ENCODE data around the gene SAP30BP. TPM values are rescaled to one million over a fixed set of nuclear protein-coding genes. Genes with fewer than 3 reads are reported as not detected.

SAP30BP gene
- total and polyA plus RNA-seq, 2 donors (not counting 3 experiments of a cell fraction or from before 2014, with no cell fraction given) = 116 to 151 TPM

DNA sequence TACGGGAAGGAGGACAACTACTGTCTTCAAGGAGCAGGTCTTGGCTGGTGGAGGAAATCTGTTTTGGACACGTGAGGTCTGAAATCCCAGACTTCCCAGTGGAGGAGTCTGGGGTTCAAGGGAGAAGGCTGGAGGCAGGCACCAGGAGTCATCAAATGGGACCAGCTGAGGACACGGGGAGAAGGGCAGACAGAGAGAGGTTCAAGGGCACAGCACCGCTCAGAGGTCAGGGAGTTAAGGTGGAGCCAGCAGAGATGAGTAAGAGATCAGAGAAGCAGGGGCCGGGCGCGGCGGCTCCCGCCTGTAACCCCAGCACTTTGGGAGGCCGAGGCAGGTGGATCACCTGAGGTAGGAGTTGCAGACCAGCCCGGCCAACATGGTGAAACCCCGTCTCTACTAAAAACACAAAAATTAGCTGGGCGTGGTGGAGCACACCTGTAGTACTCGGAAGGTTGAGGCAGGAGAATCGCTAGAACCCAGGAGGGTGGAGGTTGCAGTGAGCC is 44.3 kb upstream of the SAP30BP start:
- intact Hi-C loops (cut with micrococcal nuclease) (no loop called here), dilution Hi-C loops (cut with MboI; ENCODE audit: extremely low pct_ligation_motif_present, low sequenced_read_pairs) (no loop called here)
- no peaks in the 10 kb centered on the region for H3K79me2 ChIP-seq (ENCODE audit: control insufficient read depth, insufficient read depth, low read length)
- FAIRE-seq (no peak), DNase-seq (ENCODE audit: low read depth, low spot score) (no peak)
- H2AFZ ChIP-seq (ENCODE audit: low read depth, low read length) = no peak overlapping the region
- H3K36me3 ChIP-seq (ENCODE audit: control insufficient read depth in 2 of 2, extremely low read depth in 1 of 2, insufficient read depth in 2 of 2, low read length in 2 of 2) = no peaks in the 10 kb centered on the region
- ChIA-PET POLR2A (no interaction called here), CTCF (interaction anchor here (1.6 to 16.3 kb wide), 5 partner anchors 10 to 125 kb away, joined by 3 to 625 read pairs (median 34); partner anchors contain the start of gene SMIM5)
- no peaks in the 10 kb centered on the region for H3K9me3 ChIP-seq (replicated peaks; ENCODE audit: control insufficient read depth, insufficient read depth, low read length)
- no peaks in the 10 kb centered on the region for H3K9me1 ChIP-seq (replicated peaks; ENCODE audit: control insufficient read depth, extremely low read depth, insufficient read depth, low read length)
- no peak overlapping the region for H3K9ac ChIP-seq (replicated peaks; ENCODE audit: extremely low read depth, insufficient read depth, low read length)
- BruUV-seq (replicated peaks) = no TSS peak
- no peak overlapping the region for H3K4me3 ChIP-seq (replicated peaks in 1 of 3; ENCODE audit: insufficient read depth in 1 of 3, low read depth in 1 of 3, low read length in 3 of 3)
- TF ChIP-seq MYC (IDR thresholded peaks at IDR 0.05; ENCODE audit: low read depth, low read length) (no peak), GATA2 (IDR thresholded peaks at IDR 0.05; ENCODE audit: insufficient read depth, insufficient read length, low read depth, low read length) (no peak), JUN (IDR thresholded peaks at IDR 0.05; ENCODE audit: borderline replicate concordance, insufficient read depth, insufficient read length, low read depth) (no peak)
- no peaks in the 10 kb centered on the region for H3K4me1 ChIP-seq (ENCODE audit: control insufficient read depth, extremely low read depth, insufficient read depth, low read length)
- H3K4me2 ChIP-seq (ENCODE audit: insufficient read depth, low read length) = no peak overlapping the region
- H3K27ac ChIP-seq (ENCODE audit: insufficient read depth, low read depth, low read length) = no peak overlapping the region
- H3K27me3 ChIP-seq (ENCODE audit: control insufficient read depth in 2 of 2, insufficient read depth in 2 of 2, low read length in 2 of 2) = no peaks in the 10 kb centered on the region
- H4K20me1 ChIP-seq (replicated peaks; ENCODE audit: control insufficient read depth, extremely low read depth, insufficient read depth, low read length) = no peaks in the 10 kb centered on the region

DNA sequence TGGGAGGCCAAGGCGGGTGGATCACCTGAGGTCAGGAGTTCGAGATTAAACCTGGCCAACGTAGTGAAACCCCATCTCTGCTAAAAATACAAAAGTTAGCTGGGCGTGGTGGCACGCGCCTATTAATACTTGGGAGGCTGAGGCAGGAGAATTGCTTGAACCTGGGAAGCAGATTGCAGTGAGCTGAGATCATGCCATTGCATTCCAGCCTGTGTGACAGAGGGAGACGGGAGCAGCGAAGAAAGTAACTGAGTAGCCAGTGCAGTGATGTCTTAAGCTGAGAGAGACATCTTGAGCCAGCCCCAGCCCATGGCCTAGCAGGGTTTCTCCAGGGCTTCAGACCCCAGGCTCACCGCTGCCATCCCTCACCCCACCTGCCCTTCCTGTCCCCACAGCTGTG is 43.8 kb upstream of the SAP30BP start:
- H3K27me3 ChIP-seq (ENCODE audit: control insufficient read depth in 2 of 2, insufficient read depth in 2 of 2, low read length in 2 of 2) = no peaks in the 10 kb centered on the region
- DNase-seq (ENCODE audit: low read depth, low spot score) (no peak), FAIRE-seq (no peak)
- H3K36me3 ChIP-seq (ENCODE audit: control insufficient read depth in 2 of 2, extremely low read depth in 1 of 2, insufficient read depth in 2 of 2, low read length in 2 of 2) = no peaks in the 10 kb centered on the region
- no peak overlapping the region for H2AFZ ChIP-seq (ENCODE audit: low read depth, low read length)
- no peaks in the 10 kb centered on the region for H4K20me1 ChIP-seq (replicated peaks; ENCODE audit: control insufficient read depth, extremely low read depth, insufficient read depth, low read length)
- H3K4me2 ChIP-seq (ENCODE audit: insufficient read depth, low read length) = no peak overlapping the region
- intact Hi-C loops (cut with micrococcal nuclease) = no loop called here
- no peak overlapping the region for H3K27ac ChIP-seq (ENCODE audit: insufficient read depth, low read depth, low read length)
- no peaks in the 10 kb centered on the region for H3K9me3 ChIP-seq (replicated peaks; ENCODE audit: control insufficient read depth, insufficient read depth, low read length)
- ChIA-PET CTCF (interaction anchor here (0.9 to 16.3 kb wide), 7 partner anchors 10 to 130 kb away, joined by 3 to 625 read pairs (median 5); partner anchors contain the start of gene SMIM5), POLR2A (no interaction called here)
- no TSS peak for BruUV-seq (replicated peaks)
- TF ChIP-seq JUN (IDR thresholded peaks at IDR 0.05; ENCODE audit: borderline replicate concordance, insufficient read depth, insufficient read length, low read depth) (no peak), FOS (IDR thresholded peaks at IDR 0.05; ENCODE audit: borderline replicate concordance, insufficient read depth, low read length) (no peak), EZH2 (IDR thresholded peaks at IDR 0.05; ENCODE audit: borderline replicate concordance, low read depth, low read length, severe bottlenecking) (no peak), MYC (IDR thresholded peaks at IDR 0.05; ENCODE audit: low read depth, low read length) (no peak), GATA2 (IDR thresholded peaks at IDR 0.05; ENCODE audit: insufficient read depth, insufficient read length, low read depth, low read length) (no peak), POLR2A (IDR thresholded peaks at IDR 0.05; ENCODE audit: low read depth, low read length) (no peak), POLR2AphosphoS5 (IDR thresholded peaks at IDR 0.05; ENCODE audit: insufficient read depth, low read depth, low read length) (no peak)
- TF ChIP-seq, protein P1, sequence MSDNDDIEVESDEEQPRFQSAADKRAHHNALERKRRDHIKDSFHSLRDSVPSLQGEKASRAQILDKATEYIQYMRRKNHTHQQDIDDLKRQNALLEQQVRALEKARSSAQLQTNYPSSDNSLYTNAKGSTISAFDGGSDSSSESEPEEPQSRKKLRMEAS (IDR thresholded peaks at IDR 0.05; ENCODE audit: insufficient read depth, insufficient read length) = no peak
- H3K9ac ChIP-seq (replicated peaks; ENCODE audit: extremely low read depth, insufficient read depth, low read length) = no peak overlapping the region
- H3K4me1 ChIP-seq (ENCODE audit: control insufficient read depth, extremely low read depth, insufficient read depth, low read length) = no peaks in the 10 kb centered on the region
- H3K79me2 ChIP-seq (ENCODE audit: control insufficient read depth, insufficient read depth, low read length) = no peaks in the 10 kb centered on the region
- no peak overlapping the region for H3K4me3 ChIP-seq (replicated peaks in 1 of 3; ENCODE audit: insufficient read depth in 1 of 3, low read depth in 1 of 3, low read length in 3 of 3)
- H3K9me1 ChIP-seq (replicated peaks; ENCODE audit: control insufficient read depth, extremely low read depth, insufficient read depth, low read length) = no peaks in the 10 kb centered on the region
- dilution Hi-C loops (cut with MboI; ENCODE audit: extremely low pct_ligation_motif_present, low sequenced_read_pairs) = no loop called here

Data from endothelial cell of umbilical vein (primary cell).